HEK293 (cell line): Measurements from ENCODE around the gene SIX3.

ENCODE experiments used
- CTCF ChIA-PET: fragments of 350-600 bp; formaldehyde crosslinking; extraction: SDS; loops from one replicate; lab custom pipeline; 2021; ENCODE audit warnings: antibody characterized with exemption; lab: Yijun Ruan, JAX
- POLR2A ChIA-PET: fragments of 300-600 bp; formaldehyde crosslinking; extraction: SDS; loops from one replicate; lab custom pipeline; 2020; ENCODE audit warnings: antibody characterized with exemption, inconsistent platforms; lab: Yijun Ruan, JAX
- H3K27ac ChIP-seq: fragments of 200-500 bp; sonication (Bioruptor generic); 2 replicates; pipeline ENCODE4 v1.5.1; 2014; ENCODE audit warnings: low read depth, low read length, control low read depth, inconsistent platforms; ENCODE audit errors: extremely low read depth
- H3K36me3 ChIP-seq, 2 experiments: fragments of 200-500 bp in 1 of 2; sonication (Bioruptor generic) in 1 of 2; 1 replicate in 1 of 2; 2 replicates in 1 of 2; pipeline ENCODE4 v1.5.1; 2014 to 2017; ENCODE audit warnings: inconsistent platforms in 2 of 2, low read length in 2 of 2; ENCODE audit not compliant: control insufficient read depth in 2 of 2, insufficient read depth in 1 of 2
- H3K4me1 ChIP-seq: fragments of 200-500 bp; sonication (Bioruptor generic); 2 replicates; pipeline ENCODE4 v1.5.1; 2014; ENCODE audit warnings: mild to moderate bottlenecking, low read length, inconsistent platforms; ENCODE audit not compliant: control insufficient read depth, insufficient read depth
- H3K4me3 ChIP-seq: 2 replicates; pipeline ENCODE4 v1.5.1; 2011; ENCODE audit warnings: low read depth, mild to moderate bottlenecking, control low read depth, low read length, moderate library complexity
- H3K9me3 ChIP-seq: fragments of 200-500 bp; sonication (Bioruptor generic); 2 replicates; pipeline ENCODE4 v1.5.1; 2014; ENCODE audit warnings: low read depth, low read length, inconsistent platforms; ENCODE audit not compliant: control insufficient read depth, insufficient read depth
- EGR2 ChIP-seq: fragments of 450-650 bp; formaldehyde crosslinking; IDR thresholded peaks from 2 replicates; pipeline ENCODE4 v1.5.1; 2016; ENCODE audit warnings: low read depth, missing biosample characterization, missing genetic modification characterization
- KLF10 ChIP-seq: fragments of 450-650 bp; IDR thresholded peaks from 2 replicates; pipeline ENCODE4 v1.5.1; 2018; ENCODE audit warnings: missing biosample characterization, mild to moderate bottlenecking, missing genetic modification characterization
- OVOL3 ChIP-seq: fragments of 450-650 bp; formaldehyde crosslinking; IDR thresholded peaks from 2 replicates; pipeline ENCODE4 v1.5.1; 2016; ENCODE audit warnings: missing biosample characterization, missing genetic modification characterization
- TRIM28 ChIP-seq: IDR thresholded peaks from 2 replicates; pipeline ENCODE4 v1.6.1; 2011; ENCODE audit warnings: low read length, control low read depth, borderline replicate concordance
- ZBTB20 ChIP-seq: fragments of 450-650 bp; formaldehyde crosslinking; IDR thresholded peaks from 2 replicates; pipeline ENCODE4 v1.5.1; 2016; ENCODE audit warnings: missing biosample characterization, missing genetic modification characterization
- ZFHX2 ChIP-seq: fragments of 450-650 bp; formaldehyde crosslinking; conservative IDR thresholded peaks from 2 replicates; pipeline ENCODE4 v1.5.1; 2016; ENCODE audit warnings: missing biosample characterization, missing genetic modification characterization
- ZNF133 ChIP-seq: fragments of 450-650 bp; formaldehyde crosslinking; IDR thresholded peaks from 2 replicates; pipeline ENCODE4 v1.5.1; 2016; ENCODE audit warnings: missing biosample characterization, missing genetic modification characterization
- ZNF138 ChIP-seq: fragments of 450-650 bp; formaldehyde crosslinking; IDR thresholded peaks from 2 replicates; pipeline ENCODE4 v1.5.1; 2016; ENCODE audit warnings: missing biosample characterization, missing genetic modification characterization, borderline replicate concordance
- ZNF19 ChIP-seq: fragments of 450-650 bp; formaldehyde crosslinking; IDR thresholded peaks from 2 replicates; pipeline ENCODE4; 2016; ENCODE audit warnings: missing biosample characterization, missing genetic modification characterization, low read depth
- ZNF202 ChIP-seq: fragments of 450-650 bp; formaldehyde crosslinking; IDR thresholded peaks from 2 replicates; pipeline ENCODE4 v1.5.1; 2016; ENCODE audit warnings: missing biosample characterization, missing genetic modification characterization, borderline replicate concordance
- ZNF266 ChIP-seq: fragments of 450-650 bp; formaldehyde crosslinking; IDR thresholded peaks from 2 replicates; pipeline ENCODE4 v1.5.1; 2016; ENCODE audit warnings: missing biosample characterization, missing genetic modification characterization, low read depth
- ZNF341 ChIP-seq: fragments of 450-650 bp; formaldehyde crosslinking; IDR thresholded peaks from 2 replicates; pipeline ENCODE4; 2016; ENCODE audit warnings: low read depth, missing biosample characterization, missing genetic modification characterization
- ZNF394 ChIP-seq: fragments of 450-650 bp; formaldehyde crosslinking; IDR thresholded peaks from 2 replicates; pipeline ENCODE4 v1.5.1; 2016; ENCODE audit warnings: missing biosample characterization, missing genetic modification characterization, mild to moderate bottlenecking, moderate library complexity, borderline replicate concordance
- ZNF521 ChIP-seq: fragments of 450-650 bp; formaldehyde crosslinking; IDR thresholded peaks from 2 replicates; pipeline ENCODE4 v1.5.1; 2017; ENCODE audit warnings: missing biosample characterization, mild to moderate bottlenecking, missing genetic modification characterization
- ZNF558 ChIP-seq: fragments of 450-650 bp; formaldehyde crosslinking; IDR thresholded peaks from 2 replicates; pipeline ENCODE4 v1.5.1; 2016; ENCODE audit warnings: missing biosample characterization, missing genetic modification characterization
- ZNF596 ChIP-seq: fragments of 450-650 bp; IDR thresholded peaks from 2 replicates; pipeline ENCODE4 v1.5.0; 2018; ENCODE audit warnings: missing biosample characterization, mild to moderate bottlenecking, missing genetic modification characterization, moderate library complexity
- ZNF777 ChIP-seq: fragments of 450-650 bp; formaldehyde crosslinking; IDR thresholded peaks from 2 replicates; pipeline ENCODE4 v1.5.1; 2017; ENCODE audit warnings: missing biosample characterization, missing genetic modification characterization, borderline replicate concordance
- ZNF791 ChIP-seq: fragments of 450-650 bp; formaldehyde crosslinking; IDR thresholded peaks from 2 replicates; pipeline ENCODE4 v1.5.1; 2016; ENCODE audit warnings: missing biosample characterization, missing genetic modification characterization
- TF ChIP-seq, protein P1 (sequence below): fragments of 450-650 bp; formaldehyde crosslinking; IDR thresholded peaks from 2 replicates; pipeline ENCODE4 v1.5.1; 2016; ENCODE audit warnings: missing biosample characterization, missing genetic modification characterization
- TF ChIP-seq, protein P2 (sequence below): fragments of 450-650 bp; IDR thresholded peaks from 2 replicates; pipeline ENCODE4 v1.5.1; 2018; ENCODE audit warnings: missing biosample characterization, missing genetic modification characterization
- TF ChIP-seq, protein P3 (sequence below): fragments of 450-650 bp; formaldehyde crosslinking; IDR thresholded peaks from 2 replicates; pipeline ENCODE4 v1.5.1; 2017; ENCODE audit warnings: missing biosample characterization, missing genetic modification characterization
- TF ChIP-seq, protein P4 (sequence below): fragments of 450-650 bp; formaldehyde crosslinking; IDR thresholded peaks from 2 replicates; pipeline ENCODE4 v1.5.1; 2016; ENCODE audit warnings: missing biosample characterization, missing genetic modification characterization

Gene SIX3

DNA sequence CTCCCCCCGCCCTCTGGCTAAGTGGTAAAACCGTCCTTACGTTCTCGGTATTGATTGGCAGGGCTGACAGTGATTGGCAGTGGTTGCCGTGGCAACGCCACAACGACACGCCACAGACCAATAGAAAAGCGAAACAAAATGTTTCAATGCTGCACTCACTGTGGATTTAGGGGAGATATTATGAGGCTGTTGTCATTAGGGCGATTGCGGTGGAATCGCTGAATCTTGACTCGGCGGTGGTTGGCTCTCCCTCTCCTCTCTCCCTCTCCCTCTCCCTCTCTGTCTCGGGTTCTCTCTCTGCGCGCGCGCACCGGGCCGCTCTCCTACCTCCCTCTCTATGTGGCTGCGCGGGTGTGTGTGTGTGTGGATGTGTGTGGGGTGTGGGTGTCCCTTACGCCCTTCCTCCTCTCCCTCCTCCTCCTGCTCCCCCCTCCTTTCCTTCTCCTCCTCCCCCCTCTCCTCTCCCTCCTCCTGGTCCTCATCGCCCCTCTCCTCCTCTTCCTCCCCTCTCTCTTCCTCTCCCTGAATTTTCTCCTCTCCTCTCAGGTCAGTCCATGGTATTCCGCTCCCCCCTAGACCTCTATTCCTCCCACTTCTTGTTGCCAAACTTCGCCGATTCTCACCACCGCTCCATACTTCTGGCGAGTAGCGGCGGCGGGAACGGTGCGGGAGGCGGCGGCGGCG lies at the start of gene SIX3:
TSS of gene SIX3 (plus strand) at position 152 of the 684 bp plus-strand sequence. CDS start at position 555, 403 bp downstream.
- POLR2A ChIA-PET = no interaction called here
- Histone ChIP-seq H3K27ac (peak within 1 kb of the TSS; percentile 37; the same call in 1 of the 2 replicates), H3K36me3 (no peaks in the 10 kb centered on the region), H3K4me1 (no peaks in the 10 kb centered on the region), H3K9me3 (no peaks in the 10 kb centered on the region), H3K4me3 (peak within 1 kb of the TSS; percentile 55)
- no peak for TF ChIP-seq KLF10 (tag by site-specific recombination)
- no peak for TF ChIP-seq ZNF791 (tag by site-specific recombination)
- TF ChIP-seq EGR2 (tag by site-specific recombination) = peak; percentile 12; the same call in 1 of the 2 replicates
- TF ChIP-seq ZBTB20 (tag by site-specific recombination) = no peak
- TF ChIP-seq ZNF777 = no peak
- no peak for TF ChIP-seq ZNF596 (tag by site-specific recombination)
- TF ChIP-seq ZNF138 (tag by site-specific recombination) = no peak
- TF ChIP-seq ZFHX2 (tag by site-specific recombination) = peak; percentile 39; the same call in 1 of the 2 replicates
- TF ChIP-seq, protein P1, sequence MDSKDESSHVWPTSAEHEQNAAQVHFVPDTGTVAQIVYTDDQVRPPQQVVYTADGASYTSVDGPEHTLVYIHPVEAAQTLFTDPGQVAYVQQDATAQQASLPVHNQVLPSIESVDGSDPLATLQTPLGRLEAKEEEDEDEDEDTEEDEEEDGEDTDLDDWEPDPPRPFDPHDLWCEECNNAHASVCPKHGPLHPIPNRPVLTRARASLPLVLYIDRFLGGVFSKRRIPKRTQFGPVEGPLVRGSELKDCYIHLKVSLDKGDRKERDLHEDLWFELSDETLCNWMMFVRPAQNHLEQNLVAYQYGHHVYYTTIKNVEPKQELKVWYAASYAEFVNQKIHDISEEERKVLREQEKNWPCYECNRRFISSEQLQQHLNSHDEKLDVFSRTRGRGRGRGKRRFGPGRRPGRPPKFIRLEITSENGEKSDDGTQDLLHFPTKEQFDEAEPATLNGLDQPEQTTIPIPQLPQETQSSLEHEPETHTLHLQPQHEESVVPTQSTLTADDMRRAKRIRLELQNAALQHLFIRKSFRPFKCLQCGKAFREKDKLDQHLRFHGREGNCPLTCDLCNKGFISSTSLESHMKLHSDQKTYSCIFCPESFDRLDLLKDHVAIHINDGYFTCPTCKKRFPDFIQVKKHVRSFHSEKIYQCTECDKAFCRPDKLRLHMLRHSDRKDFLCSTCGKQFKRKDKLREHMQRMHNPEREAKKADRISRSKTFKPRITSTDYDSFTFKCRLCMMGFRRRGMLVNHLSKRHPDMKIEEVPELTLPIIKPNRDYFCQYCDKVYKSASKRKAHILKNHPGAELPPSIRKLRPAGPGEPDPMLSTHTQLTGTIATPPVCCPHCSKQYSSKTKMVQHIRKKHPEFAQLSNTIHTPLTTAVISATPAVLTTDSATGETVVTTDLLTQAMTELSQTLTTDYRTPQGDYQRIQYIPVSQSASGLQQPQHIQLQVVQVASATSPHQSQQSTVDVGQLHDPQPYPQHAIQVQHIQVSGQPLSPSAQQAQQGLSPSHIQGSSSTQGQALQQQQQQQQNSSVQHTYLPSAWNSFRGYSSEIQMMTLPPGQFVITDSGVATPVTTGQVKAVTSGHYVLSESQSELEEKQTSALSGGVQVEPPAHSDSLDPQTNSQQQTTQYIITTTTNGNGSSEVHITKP (tag by site-specific recombination) = peak; percentile 70
- CTCF ChIA-PET = no interaction called here

DNA sequence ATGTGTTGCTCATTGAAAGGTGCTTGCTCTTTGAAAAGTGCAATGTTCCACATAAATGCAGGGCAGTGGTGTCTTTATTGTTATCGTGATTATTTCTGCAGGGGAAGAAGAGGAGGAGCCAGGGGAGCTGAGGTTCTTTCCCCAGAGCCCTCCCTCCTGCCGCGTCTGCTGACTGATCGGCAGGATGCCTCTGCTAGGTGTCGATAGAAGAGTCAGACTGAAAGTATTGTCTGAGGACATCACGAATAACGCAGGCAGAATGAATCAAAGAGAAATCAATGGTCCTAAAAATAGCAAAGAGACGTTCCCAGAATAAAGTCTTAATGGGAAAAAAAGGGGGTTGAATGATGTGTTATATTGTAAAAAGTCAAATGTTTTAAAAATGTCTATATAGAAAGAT lies 47.4 kb upstream of the SIX3 start:
- no peaks in the 10 kb centered on the region for H3K9me3 ChIP-seq
- TF ChIP-seq ZNF266 (tag by site-specific recombination) = no peak
- TF ChIP-seq ZFHX2 (tag by site-specific recombination) = no peak
- TF ChIP-seq ZNF202 (tag by site-specific recombination) = no peak
- no peak for TF ChIP-seq ZNF558 (tag by site-specific recombination)
- TF ChIP-seq ZNF521 (tag by site-specific recombination) = no peak
- TF ChIP-seq OVOL3 = no peak
- TF ChIP-seq ZNF791 (tag by site-specific recombination) = no peak
- TF ChIP-seq, protein P2, sequence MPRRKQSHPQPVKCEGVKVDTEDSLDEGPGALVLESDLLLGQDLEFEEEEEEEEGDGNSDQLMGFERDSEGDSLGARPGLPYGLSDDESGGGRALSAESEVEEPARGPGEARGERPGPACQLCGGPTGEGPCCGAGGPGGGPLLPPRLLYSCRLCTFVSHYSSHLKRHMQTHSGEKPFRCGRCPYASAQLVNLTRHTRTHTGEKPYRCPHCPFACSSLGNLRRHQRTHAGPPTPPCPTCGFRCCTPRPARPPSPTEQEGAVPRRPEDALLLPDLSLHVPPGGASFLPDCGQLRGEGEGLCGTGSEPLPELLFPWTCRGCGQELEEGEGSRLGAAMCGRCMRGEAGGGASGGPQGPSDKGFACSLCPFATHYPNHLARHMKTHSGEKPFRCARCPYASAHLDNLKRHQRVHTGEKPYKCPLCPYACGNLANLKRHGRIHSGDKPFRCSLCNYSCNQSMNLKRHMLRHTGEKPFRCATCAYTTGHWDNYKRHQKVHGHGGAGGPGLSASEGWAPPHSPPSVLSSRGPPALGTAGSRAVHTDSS (tag by site-specific recombination) = no peak
- no peak for TF ChIP-seq ZNF394 (tag by site-specific recombination)
- H3K4me1 ChIP-seq = no peaks in the 10 kb centered on the region
- ChIA-PET CTCF (no interaction called here), POLR2A (no interaction called here)
- H3K27ac ChIP-seq = no peak overlapping the region
- H3K4me3 ChIP-seq = no peak overlapping the region
- H3K36me3 ChIP-seq = no peaks in the 10 kb centered on the region

DNA sequence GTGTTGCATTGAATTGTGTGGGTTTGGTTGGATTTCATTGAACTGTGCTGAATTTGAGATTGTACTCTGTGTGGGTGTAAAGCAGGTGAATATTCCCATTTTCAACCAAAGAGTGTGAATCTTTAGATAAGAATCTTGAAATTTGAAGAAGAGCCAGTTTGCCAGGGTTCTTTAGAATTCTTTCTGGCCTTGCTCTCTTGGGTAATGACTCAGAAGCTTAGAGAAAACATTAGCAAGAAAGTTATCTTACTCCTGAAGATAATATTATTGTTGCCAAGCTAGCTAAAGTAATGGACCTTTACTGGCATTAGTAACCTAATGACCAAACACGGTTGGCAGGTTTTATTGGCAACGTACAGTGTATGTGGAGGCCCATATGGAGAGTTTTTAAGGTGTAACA lies 46.4 kb upstream of the SIX3 start:
- Histone ChIP-seq H3K4me1 (no peaks in the 10 kb centered on the region), H3K27ac (no peak overlapping the region), H3K4me3 (no peak overlapping the region), H3K36me3 (no peaks in the 10 kb centered on the region), H3K9me3 (no peaks in the 10 kb centered on the region)
- ChIA-PET POLR2A (no interaction called here), CTCF (interaction anchor here (0.6 kb wide), 2 partner anchors 61 to 125 kb away, joined by 3 to 5 read pairs; no protein-coding TSS in a partner anchor)
- no peak for TF ChIP-seq ZNF133 (tag by site-specific recombination)
- no peak for TF ChIP-seq TRIM28
- TF ChIP-seq, protein P3, sequence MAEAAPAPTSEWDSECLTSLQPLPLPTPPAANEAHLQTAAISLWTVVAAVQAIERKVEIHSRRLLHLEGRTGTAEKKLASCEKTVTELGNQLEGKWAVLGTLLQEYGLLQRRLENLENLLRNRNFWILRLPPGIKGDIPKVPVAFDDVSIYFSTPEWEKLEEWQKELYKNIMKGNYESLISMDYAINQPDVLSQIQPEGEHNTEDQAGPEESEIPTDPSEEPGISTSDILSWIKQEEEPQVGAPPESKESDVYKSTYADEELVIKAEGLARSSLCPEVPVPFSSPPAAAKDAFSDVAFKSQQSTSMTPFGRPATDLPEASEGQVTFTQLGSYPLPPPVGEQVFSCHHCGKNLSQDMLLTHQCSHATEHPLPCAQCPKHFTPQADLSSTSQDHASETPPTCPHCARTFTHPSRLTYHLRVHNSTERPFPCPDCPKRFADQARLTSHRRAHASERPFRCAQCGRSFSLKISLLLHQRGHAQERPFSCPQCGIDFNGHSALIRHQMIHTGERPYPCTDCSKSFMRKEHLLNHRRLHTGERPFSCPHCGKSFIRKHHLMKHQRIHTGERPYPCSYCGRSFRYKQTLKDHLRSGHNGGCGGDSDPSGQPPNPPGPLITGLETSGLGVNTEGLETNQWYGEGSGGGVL (tag by site-specific recombination) = no peak
- TF ChIP-seq, protein P4, sequence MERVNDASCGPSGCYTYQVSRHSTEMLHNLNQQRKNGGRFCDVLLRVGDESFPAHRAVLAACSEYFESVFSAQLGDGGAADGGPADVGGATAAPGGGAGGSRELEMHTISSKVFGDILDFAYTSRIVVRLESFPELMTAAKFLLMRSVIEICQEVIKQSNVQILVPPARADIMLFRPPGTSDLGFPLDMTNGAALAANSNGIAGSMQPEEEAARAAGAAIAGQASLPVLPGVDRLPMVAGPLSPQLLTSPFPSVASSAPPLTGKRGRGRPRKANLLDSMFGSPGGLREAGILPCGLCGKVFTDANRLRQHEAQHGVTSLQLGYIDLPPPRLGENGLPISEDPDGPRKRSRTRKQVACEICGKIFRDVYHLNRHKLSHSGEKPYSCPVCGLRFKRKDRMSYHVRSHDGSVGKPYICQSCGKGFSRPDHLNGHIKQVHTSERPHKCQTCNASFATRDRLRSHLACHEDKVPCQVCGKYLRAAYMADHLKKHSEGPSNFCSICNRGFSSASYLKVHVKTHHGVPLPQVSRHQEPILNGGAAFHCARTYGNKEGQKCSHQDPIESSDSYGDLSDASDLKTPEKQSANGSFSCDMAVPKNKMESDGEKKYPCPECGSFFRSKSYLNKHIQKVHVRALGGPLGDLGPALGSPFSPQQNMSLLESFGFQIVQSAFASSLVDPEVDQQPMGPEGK = no peak
- TF ChIP-seq ZNF341 (tag by site-specific recombination) = no peak
- no peak for TF ChIP-seq ZNF19
- no peak for TF ChIP-seq ZFHX2 (tag by site-specific recombination)
